A204.1 (cell line): ENCODE data around the gene PRDX2.
"Not testable (repeated sequence)": the region's sequence is repeated elsewhere in the genome, so short reads cannot be mapped to it uniquely, and the experiment has no call there.

ENCODE experiments used
- FAIRE-seq: peaks from 2 replicates; lab custom pipeline; 2012; peaks lifted over from hg19 to GRCh38; lab: Jason Lieb, UNC

The PRDX2 gene

DNA sequence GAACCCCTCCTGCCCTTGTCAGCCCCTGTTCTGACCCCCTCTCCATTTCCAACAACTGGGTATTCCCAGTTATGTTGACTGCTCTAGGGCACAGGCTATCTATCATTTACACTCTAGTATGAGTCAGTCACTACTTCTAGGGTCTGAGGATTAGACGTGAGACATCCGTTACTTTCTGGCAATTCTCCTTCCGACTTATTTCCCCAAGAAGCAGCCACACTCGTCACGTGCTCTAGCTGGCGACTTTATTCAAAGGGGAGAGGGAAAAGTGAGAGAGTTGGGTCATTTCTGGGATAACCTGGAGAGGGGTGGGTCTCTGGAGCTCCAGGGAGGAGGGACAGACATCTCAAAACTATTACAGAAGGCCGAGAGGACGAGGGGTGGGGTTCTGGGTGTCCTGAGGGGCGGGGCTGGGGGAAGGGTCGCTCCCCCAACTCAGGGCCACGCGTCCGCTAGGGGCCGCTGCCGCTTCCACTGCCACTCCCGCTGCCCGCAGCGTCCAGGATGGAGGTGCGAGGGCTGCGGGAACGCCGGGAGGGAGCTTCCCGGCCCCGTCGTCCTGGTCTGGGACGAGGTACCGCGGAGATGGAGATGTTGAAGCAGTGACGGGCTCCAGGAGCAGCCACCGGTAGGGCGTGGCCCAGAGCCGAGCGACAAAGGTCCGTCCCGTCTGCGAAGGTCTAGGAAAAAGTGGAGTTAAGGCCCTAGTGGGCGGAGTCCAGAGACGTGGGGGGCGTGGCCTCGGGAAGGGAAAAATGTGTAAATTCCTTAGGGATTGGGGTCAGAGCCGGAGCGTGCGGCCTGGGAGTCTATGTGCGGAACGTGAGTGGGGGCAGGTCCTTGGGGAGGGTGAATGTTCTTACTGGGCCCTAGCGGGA, 23.9 kb upstream of the PRDX2 start:
- no peak for FAIRE-seq

DNA sequence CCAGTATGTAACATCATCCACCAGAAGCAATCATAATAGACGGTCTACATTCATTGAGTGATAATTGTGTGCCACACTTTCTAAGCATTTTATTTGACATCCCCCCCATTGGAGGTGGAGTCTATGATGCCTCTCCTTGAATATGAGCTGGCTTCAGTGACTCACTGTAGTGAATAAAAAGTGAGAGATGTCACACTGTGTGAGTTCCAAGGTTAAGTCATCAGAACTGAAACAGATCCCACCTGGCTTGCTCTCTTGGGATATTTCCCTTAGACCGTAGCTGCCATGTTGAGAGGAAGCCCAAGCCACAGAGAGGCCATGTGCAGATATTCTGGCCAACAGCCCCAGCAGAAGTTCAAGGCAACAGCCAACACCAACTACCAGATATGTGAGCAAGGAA, 20.2 kb upstream of the PRDX2 start:
- no peak for FAIRE-seq

DNA sequence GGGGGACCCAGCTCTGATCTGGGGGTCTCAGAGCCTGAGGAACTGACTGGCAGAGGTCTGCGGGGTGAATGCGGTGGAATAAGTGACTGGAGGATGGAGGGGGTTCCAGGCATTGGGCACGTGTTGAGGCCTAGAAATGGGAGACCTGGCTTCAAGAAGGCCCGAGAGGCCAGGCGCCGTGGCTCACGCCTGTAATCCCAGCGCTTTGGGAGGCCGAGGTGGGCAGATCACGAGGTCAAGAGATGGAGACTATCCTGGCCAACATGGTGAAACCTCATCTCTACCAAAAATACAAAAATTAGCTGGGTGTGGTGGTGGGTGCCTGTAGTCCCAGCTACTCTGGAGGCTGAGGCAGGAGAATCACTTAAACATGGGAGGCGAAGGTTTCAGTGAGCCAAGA, 16.2 kb upstream of the PRDX2 start:
- FAIRE-seq, result not testable (repeated sequence)

GRCh38 chr19:12817188-12817587, 15.6 kb upstream of the PRDX2 start:
- FAIRE-seq, result not testable (repeated sequence)

DNA sequence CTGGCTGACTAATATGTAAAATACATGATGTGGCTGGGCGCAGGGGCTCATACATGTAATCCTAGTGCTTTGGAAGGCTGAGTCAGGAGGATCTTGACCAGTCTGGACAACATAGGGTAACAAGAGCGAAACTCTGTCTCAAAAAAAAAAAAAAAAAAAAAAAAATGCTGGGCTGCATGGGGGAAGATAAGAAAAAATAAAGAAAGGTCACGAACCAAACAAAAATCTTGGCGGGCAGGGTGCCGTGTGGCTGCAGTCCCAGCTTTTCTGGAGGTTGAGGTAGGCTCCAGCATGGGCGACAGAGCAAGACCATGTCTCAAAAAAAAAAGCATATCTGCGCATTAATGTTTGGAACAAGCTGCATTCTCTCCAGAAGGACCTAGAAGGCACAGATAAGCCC, 13.5 kb upstream of the PRDX2 start:
- FAIRE-seq, result no peak

GRCh38 chr19:12806242-12807081, 4.9 kb upstream of the PRDX2 start, which contains the start of gene RNASEH2A:
Gene RNASEH2A (plus strand): TSS chr19:12806584. CDS start chr19:12806674, 90 bp downstream.
- no peak for FAIRE-seq

GRCh38 chr19:12804051-12804450, 2.5 kb upstream of the PRDX2 start:
- no peak for FAIRE-seq

GRCh38 chr19:12802267-12803106, 887 bp upstream of the PRDX2 start:
- no peak for FAIRE-seq

DNA sequence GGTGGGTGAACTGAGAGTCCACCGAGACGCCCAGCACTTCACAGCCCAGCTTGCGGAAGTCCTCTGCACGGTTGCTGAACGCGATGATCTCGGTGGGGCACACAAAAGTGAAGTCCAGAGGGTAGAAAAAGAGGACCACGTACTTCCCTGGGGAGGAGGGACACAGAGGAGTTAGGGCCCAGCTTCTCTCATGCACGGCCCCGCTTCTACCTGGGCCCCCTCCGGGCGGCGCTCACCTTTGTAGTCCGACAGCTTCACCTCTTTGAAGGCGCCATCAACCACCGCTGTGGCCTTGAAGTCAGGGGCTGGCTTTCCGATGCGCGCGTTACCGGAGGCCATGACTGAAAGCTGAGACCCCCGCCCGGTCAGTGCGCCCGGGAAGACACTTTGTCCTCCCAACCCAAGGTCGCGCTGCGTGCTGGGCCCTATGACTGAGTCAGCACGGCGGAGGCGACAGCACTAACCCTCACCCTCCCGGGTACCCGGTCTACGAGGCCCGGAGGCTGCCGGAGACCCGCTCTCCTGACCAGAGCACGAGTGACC, 606 bp downstream of the PRDX2 start:
- no peak for FAIRE-seq

GRCh38 chr19:12800466-12800770, 1.2 kb downstream of the PRDX2 start:
- FAIRE-seq, result no peak

GRCh38 chr19:12799742-12800465, 1.7 kb downstream of the PRDX2 start:
- no peak for FAIRE-seq

GRCh38 chr19:12797607-12798006, 4.0 kb downstream of the PRDX2 start:
- FAIRE-seq, result not testable (repeated sequence)

DNA sequence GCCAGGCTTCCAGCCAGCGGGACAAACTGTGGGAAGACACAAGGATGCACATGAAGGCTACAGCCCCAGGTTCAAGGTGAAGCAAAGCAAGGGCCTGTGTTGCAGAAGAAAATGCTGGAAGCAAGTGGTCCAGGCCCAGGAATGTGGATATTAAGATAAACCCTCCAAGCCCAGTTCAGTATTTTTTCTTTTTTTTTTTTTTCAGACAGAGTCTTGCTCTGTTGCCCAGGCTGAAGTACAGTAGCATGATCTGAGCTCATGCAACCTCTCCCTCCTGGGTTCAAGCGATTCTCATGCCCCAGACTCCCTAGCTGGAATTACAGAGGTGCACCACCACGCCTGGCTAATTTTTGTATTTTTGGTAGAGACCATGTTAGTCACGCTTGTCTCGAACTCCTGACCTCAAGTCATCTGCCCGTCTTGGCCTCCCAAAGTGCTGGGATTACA, 4.4 kb downstream of the PRDX2 start:
- FAIRE-seq, result no peak

DNA sequence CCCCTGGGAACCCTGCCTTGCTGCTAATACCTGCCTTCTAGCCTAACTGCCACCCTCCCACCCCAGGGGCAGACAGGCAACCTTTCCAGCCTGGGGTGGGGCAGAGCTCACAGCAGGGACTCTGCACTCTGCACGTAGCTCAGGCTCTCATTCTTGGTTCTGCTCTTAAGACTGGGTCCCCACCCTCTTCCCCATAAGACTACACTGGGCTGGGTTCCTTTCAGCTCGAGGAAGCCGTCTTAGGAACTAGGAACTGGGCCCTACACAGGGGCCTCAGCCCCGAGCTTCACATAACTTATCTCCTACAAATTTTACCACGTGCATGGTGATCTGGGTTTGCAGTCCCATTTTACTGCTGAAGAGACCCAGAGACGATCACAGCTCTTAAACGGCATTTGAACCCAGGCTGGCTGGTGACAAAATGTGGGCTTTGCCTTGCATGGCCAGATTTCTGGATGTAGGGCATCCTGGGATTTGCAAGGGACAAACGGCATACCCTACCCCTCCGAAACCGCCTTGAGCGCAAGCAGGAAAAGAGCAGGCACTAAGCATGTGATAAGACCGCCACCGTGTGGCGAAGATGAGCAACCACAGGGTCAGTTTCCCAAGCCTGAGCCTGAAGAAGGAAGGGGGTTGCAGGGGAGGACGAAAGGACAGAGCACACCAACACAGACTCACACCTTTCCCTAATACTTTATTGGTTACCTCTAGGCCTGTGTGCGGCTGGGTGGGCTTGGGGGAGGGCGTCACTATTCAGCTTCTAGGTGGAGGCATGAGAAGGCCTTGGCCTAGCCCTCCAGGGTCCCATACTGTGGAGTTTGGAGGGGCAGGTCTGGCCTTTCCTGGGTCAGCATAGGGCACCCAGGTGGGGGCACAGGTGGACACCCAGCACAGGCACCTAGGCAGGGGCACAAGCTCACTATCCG, 5.2 kb downstream of the PRDX2 start:
- no peak for FAIRE-seq

DNA sequence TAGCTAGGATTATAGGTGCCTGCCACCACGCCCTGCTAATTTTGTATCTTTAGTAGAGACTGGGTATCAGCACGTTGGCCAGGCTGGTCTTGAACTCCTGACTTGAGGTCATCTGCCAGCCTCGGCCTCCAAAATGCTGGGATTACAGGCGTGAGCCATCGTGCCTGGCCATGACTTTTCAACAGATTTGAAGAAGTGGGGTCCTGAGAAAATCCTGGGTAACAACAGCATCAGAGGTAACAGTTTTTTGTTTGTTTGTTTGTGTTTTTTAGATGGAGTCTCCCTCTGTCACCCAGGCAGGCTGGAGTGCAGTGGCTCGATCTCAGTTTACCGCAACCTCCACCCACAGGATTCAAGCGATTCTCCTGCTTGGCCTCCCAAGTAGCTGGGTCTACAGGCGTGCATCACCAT, 6.6 kb downstream of the PRDX2 start:
- FAIRE-seq, result no peak

DNA sequence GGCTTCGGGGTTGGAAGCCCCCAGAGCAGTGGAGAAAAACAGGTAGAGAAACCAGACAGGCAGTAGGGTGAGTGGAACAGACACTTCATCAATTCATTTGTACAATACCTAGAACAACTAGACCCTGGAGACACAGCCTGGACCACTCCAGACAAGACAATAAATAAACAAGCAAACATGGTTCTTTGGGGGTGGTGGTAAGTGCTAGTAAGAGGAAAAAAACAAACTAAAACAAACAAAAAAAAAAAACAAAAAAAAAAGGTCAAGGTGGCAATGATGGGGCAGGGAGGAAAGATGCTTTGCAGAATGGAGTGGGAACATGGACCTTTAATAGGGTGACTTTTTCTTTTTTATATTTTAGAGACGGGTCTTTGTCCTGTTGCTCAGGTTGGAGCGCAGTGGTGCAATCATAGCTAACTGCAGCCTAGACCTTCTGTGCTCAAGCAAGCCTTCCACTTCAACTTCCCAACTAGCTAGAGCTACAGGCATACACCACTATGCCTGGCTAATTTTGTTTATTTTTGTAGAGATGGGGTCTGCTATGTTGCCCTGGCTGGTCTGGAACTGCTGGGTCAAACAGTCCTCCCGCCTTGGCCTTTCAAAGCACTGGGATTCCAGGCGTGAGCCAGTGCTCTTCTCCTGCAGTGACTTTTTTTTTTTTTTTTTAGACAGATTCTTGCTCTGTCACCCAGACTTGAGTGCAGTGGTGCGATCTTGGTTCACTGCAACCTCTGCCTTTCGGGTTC, 7.2 kb downstream of the PRDX2 start:
- no peak for FAIRE-seq

DNA sequence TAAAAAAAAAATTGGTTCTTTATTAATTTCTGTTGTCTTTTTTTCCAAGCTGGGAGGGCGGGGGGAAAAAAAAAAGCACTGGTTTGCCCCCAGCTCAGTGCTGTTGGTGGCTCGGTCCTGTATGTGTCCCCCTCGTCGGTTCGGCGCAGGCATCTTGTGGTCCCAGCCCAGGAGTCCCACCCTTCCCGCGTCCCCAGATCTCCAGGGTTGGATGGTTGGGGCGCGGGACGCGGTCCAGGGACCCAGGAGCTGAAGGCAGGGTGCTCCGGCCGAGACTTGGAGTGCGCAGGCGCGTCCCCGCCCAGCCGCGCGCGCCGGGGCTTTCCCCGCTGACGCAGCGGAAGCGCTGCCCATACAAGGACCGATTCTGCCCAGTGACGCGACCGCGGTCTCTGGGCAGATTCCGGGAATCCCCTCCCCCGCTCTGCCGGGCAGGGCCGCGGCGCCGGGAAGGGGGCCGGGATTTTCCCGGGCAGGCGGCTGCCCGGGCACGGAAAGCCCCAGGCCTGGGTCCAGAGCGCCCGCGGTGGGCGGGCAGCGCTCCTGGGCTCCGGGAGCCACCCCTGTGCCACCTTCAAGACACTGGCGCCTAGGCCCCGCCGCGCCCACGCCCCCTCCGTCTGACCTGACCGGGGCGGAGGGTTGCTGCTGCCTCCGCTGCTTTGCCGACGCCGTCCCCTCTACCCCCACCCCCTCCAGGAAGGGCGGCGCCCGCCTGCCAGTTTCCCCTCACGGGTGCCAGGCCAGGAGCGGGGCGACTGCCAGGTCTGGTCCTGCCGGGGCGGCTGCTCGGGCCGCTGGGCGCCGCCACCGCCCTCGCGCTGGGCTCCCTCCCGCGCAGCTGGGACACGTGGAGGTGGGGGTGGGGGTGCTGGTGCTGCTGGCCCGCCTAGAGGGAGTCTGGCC, 8.1 kb downstream of the PRDX2 start:
- FAIRE-seq, result no peak

GRCh38 chr19:12792853-12793289, 8.7 kb downstream of the PRDX2 start:
- no peak for FAIRE-seq
